GM20000 (cell line): ENCODE results near the gene DNER.
"Not testable (repeated sequence)": the region's sequence is repeated elsewhere in the genome, so short reads cannot be mapped to it uniquely, and the experiment has no call there.

Source experiments
- DNase-seq: peaks from one replicate; pipeline ENCODE4 v3.0.0; 2012; ENCODE audit warnings: low spot score
- CTCF ChIP-seq: IDR thresholded peaks from 2 replicates; pipeline ENCODE4 v1.5.1; 2012; ENCODE audit warnings: mild to moderate bottlenecking, control low read depth; ENCODE audit errors: extremely low read depth, missing control alignments

The DNER gene

GRCh38 chr2:229339618-229340017, 374.7 kb downstream of the DNER start:
- TF ChIP-seq CTCF = no peak
- DNase-seq = no peak

- not testable (repeated sequence) for DNase-seq
Observed at GRCh38 chr2:229339171-229339570, 375.2 kb downstream of the DNER start.

GRCh38 chr2:229335877-229336346, 378.4 kb downstream of the DNER start:
- DNase-seq = no peak
- TF ChIP-seq CTCF = no peak

GRCh38 chr2:229335330-229335729, 379.0 kb downstream of the DNER start:
- TF ChIP-seq CTCF = no peak
- no peak for DNase-seq

GRCh38 chr2:229330952-229331351, 383.4 kb downstream of the DNER start:
- TF ChIP-seq CTCF = no peak

GRCh38 chr2:229319558-229319957, 394.8 kb downstream of the DNER start:
- DNase-seq = no peak
- TF ChIP-seq CTCF = no peak

More at GRCh38 chr2:229330952-229331351, 383.4 kb downstream of the DNER start:
- no peak for DNase-seq

- no peak for TF ChIP-seq CTCF
- DNase-seq = no peak
Observed at GRCh38 chr2:229314117-229314516, 400.2 kb downstream of the DNER start.

GRCh38 chr2:229313591-229313990, 400.8 kb downstream of the DNER start:
- DNase-seq = no peak

More at GRCh38 chr2:229313591-229313990, 400.8 kb downstream of the DNER start:
- no peak for TF ChIP-seq CTCF
